SK-N-SH (cell line): ENCODE data around the gene CLRN2. TPM values are rescaled to one million over a fixed set of nuclear protein-coding genes. Genes with fewer than 3 reads are reported as not detected.

Experiments used
- CTCF ChIA-PET: fragments of 300-600, 350-600 bp; formaldehyde crosslinking; extraction: SDS; loops from one replicate; lab custom pipeline; 2021; lab: Yijun Ruan, JAX
- POLR2A ChIA-PET: fragments of 350-600 bp; sonication (Branson Sonifier 250); formaldehyde crosslinking; extraction: SDS; loops from one replicate; lab custom pipeline; 2020; ENCODE audit warnings: antibody characterized with exemption, inconsistent platforms; lab: Yijun Ruan, JAX
- DNase-seq: peaks from one replicate; pipeline ENCODE4 v3.0.0; 2012
- H2AFZ ChIP-seq: fragments of 200-600 bp; sonication (generic); 2 replicates; pipeline ENCODE4 v1.8.1; 2016; ENCODE audit warnings: antibody characterized with exemption, mild to moderate bottlenecking, low read depth
- H3F3A ChIP-seq: fragments of 200-600 bp; sonication (generic); replicated peaks from 2 replicates; pipeline ENCODE3; 2016; ENCODE audit warnings: antibody characterized with exemption, mild to moderate bottlenecking; ENCODE audit not compliant: insufficient read depth
- H3K27ac ChIP-seq, 2 experiments: fragments of 200-500 bp in 1 of 2; fragments of 200-600 bp in 1 of 2; sonication (Bioruptor generic) in 1 of 2; sonication (generic), shearing (Covaris generic) in 1 of 2; 2 replicates each; pipeline versions ENCODE4 v1.5.1 to v1.6.1; 2014 to 2016; ENCODE audit warnings: low read depth in 2 of 2, inconsistent platforms in 1 of 2, low read length in 1 of 2, mild to moderate bottlenecking in 1 of 2, mixed read lengths in 1 of 2
- H3K27me3 ChIP-seq: fragments of 200-600 bp; sonication (generic), shearing (Covaris generic); 2 replicates; pipeline ENCODE4 v1.6.1; 2016; ENCODE audit warnings: mixed run types; ENCODE audit not compliant: insufficient read depth
- H3K36me3 ChIP-seq, 2 experiments: fragments of 200-500 bp in 1 of 2; fragments of 200-600 bp in 1 of 2; sonication (Bioruptor generic) in 1 of 2; sonication (generic) in 1 of 2; replicated peaks in 1 of 2; 2 replicates each; pipeline versions ENCODE3 to v1.5.1; 2014 to 2016; ENCODE audit warnings: low read length in 1 of 2, mild to moderate bottlenecking in 1 of 2; ENCODE audit not compliant: insufficient read depth in 2 of 2, control insufficient read depth in 1 of 2
- H3K4me1 ChIP-seq, 2 experiments: fragments of 200-500 bp in 1 of 2; fragments of 200-600 bp in 1 of 2; sonication (Bioruptor generic) in 1 of 2; sonication (generic), shearing (Covaris generic) in 1 of 2; 2 replicates each; pipeline versions ENCODE4 v1.5.1 to v1.6.1; 2014 to 2016; ENCODE audit warnings: low read depth in 1 of 2, low read length in 1 of 2, mixed run types in 1 of 2; ENCODE audit not compliant: insufficient read depth in 2 of 2, control insufficient read depth in 1 of 2
- H3K4me2 ChIP-seq: fragments of 200-600 bp; sonication (generic), shearing (Covaris generic); 2 replicates; pipeline ENCODE4 v1.6.1; 2017; ENCODE audit warnings: mixed run types
- H3K4me3 ChIP-seq, 2 experiments: fragments of 200-500 bp in 1 of 2; fragments of 200-600 bp in 1 of 2; sonication (Bioruptor generic) in 1 of 2; sonication (generic), shearing (Covaris generic) in 1 of 2; 2 replicates each; pipeline versions ENCODE4 v1.5.1 to v1.8.1; 2014 to 2016; ENCODE audit warnings: low read depth in 2 of 2, inconsistent platforms in 1 of 2, low read length in 1 of 2, mild to moderate bottlenecking in 1 of 2, mixed read lengths in 1 of 2, moderate library complexity in 1 of 2
- H3K79me2 ChIP-seq: fragments of 200-600 bp; sonication (generic); 2 replicates; pipeline ENCODE4 v1.8.1; 2017; ENCODE audit warnings: mild to moderate bottlenecking; ENCODE audit not compliant: insufficient read depth
- H3K9ac ChIP-seq: fragments of 200-600 bp; sonication (generic); 2 replicates; pipeline ENCODE4 v1.6.1; 2017; ENCODE audit warnings: mixed run types
- H3K9me2 ChIP-seq: fragments of 200-600 bp; sonication (generic); 2 replicates; pipeline ENCODE4 v1.6.1; 2017; ENCODE audit warnings: mixed run types
- H3K9me3 ChIP-seq: fragments of 200-600 bp; sonication (generic); 2 replicates; pipeline ENCODE4 v1.6.1; 2017; ENCODE audit warnings: mixed run types, mild to moderate bottlenecking, moderate library complexity
- H4K20me1 ChIP-seq: fragments of 200-600 bp; sonication (generic); 2 replicates; pipeline ENCODE4 v1.6.1; 2017; ENCODE audit warnings: mild to moderate bottlenecking, mixed run types; ENCODE audit not compliant: insufficient read depth
- CHD2 ChIP-seq: fragments of 150-350 bp; IDR thresholded peaks from 2 replicates; pipeline ENCODE4 v1.6.1; 2018; ENCODE audit warnings: low read length; ENCODE audit not compliant: partially characterized antibody
- ELF1 ChIP-seq: IDR thresholded peaks from 2 replicates; pipeline ENCODE4 v1.4.0; 2012
- FOSL2 ChIP-seq: IDR thresholded peaks from 2 replicates; pipeline ENCODE4 v1.4.0; 2012; ENCODE audit warnings: low read depth, mild to moderate bottlenecking, moderate library complexity, borderline replicate concordance
- GABPA ChIP-seq: IDR thresholded peaks from 2 replicates; pipeline ENCODE4 v1.4.0; 2012; ENCODE audit warnings: low read depth, mild to moderate bottlenecking
- JUND ChIP-seq: IDR thresholded peaks from 2 replicates; pipeline ENCODE4 v1.4.0; 2012
- MEF2A ChIP-seq: IDR thresholded peaks from 2 replicates; pipeline ENCODE4 v1.4.0; 2012; ENCODE audit warnings: low read depth, borderline replicate concordance
- MXI1 ChIP-seq: IDR thresholded peaks from 2 replicates; pipeline ENCODE4 v1.6.1; 2012; ENCODE audit warnings: mild to moderate bottlenecking, low read depth, low read length, improper control_type of control experiment
- NFIC ChIP-seq: IDR thresholded peaks from 2 replicates; pipeline ENCODE4 v1.4.0; 2012; ENCODE audit warnings: borderline replicate concordance
- NRF1 ChIP-seq: IDR thresholded peaks from 2 replicates; pipeline ENCODE4 v1.6.1; 2012; ENCODE audit warnings: low read depth, mild to moderate bottlenecking, low read length
- POLR2AphosphoS5 ChIP-seq: IDR thresholded peaks from 2 replicates; pipeline ENCODE4 v1.6.1; 2012; ENCODE audit warnings: low read depth, low read length
- RAD21 ChIP-seq: IDR thresholded peaks from 2 replicates; pipeline ENCODE4 v1.6.1; 2012; ENCODE audit warnings: mild to moderate bottlenecking, low read length
- RCOR1 ChIP-seq: fragments of 150-350 bp; IDR thresholded peaks from 2 replicates; pipeline ENCODE4 v1.6.1; 2017; ENCODE audit warnings: antibody characterized with exemption, low read length
- RFX5 ChIP-seq: IDR thresholded peaks from 2 replicates; pipeline ENCODE4 v1.6.1; 2012; ENCODE audit warnings: mild to moderate bottlenecking, improper control_type of control experiment, low read length
- RXRA ChIP-seq: IDR thresholded peaks from 2 replicates; pipeline ENCODE4 v1.4.0; 2012; ENCODE audit warnings: low read depth, mild to moderate bottlenecking, borderline replicate concordance
- SMC3 ChIP-seq: IDR thresholded peaks from 2 replicates; pipeline ENCODE4 v1.6.1; 2012; ENCODE audit warnings: low read depth, low read length, improper control_type of control experiment
- TAF1 ChIP-seq: IDR thresholded peaks from 2 replicates; pipeline ENCODE4 v1.6.1; 2012; ENCODE audit warnings: low read depth, mild to moderate bottlenecking, low read length, moderate library complexity, borderline replicate concordance
- TCF12 ChIP-seq: IDR thresholded peaks from 2 replicates; pipeline ENCODE4 v1.4.0; 2012
- YY1 ChIP-seq: IDR thresholded peaks from 2 replicates; pipeline ENCODE4 v1.4.0; 2012; ENCODE audit warnings: low read depth, mild to moderate bottlenecking
- WGBS: methylation state at CpG from one replicate; pipeline ENCODE4 v1.1.6; 2017; ENCODE audit warnings: low lambda C conversion rate; 5-methylcytosine and 5-hydroxymethylcytosine counted together
- polyA plus RNA-seq, 3 experiments: library from polyadenylated mRNA; depleted of rRNA; stranded (reverse); fragments of >200 nt; gene quantifications; 2 replicates each; pipeline ENCODE4 v1.2.3, GENCODE V29; 2012
- TF ChIP-seq, protein P1 (sequence below): fragments of 150-350 bp; IDR thresholded peaks from 2 replicates; pipeline ENCODE4 v1.6.1; 2016; ENCODE audit warnings: mild to moderate bottlenecking, low read depth, low read length
- TF ChIP-seq, protein P2 (sequence below): IDR thresholded peaks from 2 replicates; pipeline ENCODE4 v1.4.0; 2012; ENCODE audit warnings: low read depth, borderline replicate concordance
- TF ChIP-seq, protein P3 (sequence below): IDR thresholded peaks from 2 replicates; pipeline ENCODE4 v1.4.0; 2012; ENCODE audit warnings: low read depth
- TF ChIP-seq, protein P4 (sequence below): IDR thresholded peaks from 2 replicates; pipeline ENCODE4 v1.6.1; 2012; ENCODE audit warnings: mild to moderate bottlenecking, low read depth, low read length, moderate library complexity

Gene CLRN2
- polyA plus RNA-seq, 1 of the 3 experiments (the other 2 are of a cell fraction) = not detected

DNA sequence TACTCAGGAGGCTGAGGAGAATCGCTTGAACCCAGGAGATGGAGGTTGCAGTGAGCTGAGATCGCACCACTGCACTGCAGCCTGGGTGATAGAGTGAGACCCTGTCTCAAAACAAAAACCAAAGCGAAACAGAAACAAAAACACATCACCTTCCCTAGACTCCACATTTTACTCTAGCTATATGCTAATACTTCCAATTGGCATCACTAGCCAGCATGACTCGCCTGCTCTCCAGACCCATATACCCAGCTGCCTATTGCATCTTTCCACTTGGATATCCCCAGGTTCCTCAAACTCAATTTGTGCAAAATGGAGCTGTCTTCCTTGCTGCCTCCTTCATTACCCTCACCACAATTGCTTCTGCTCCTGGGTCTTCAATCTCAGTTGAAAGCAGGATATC, 39.6 kb downstream of the CLRN2 start:
- Histone ChIP-seq H3K4me1 (peaks cover 0 to 5% of the 10 kb centered on the region in 2 experiments; a peak in 1 of 4 replicates), H3K9ac (no peak overlapping the region), H3K4me2 (no peak overlapping the region), H3F3A (no peaks in the 10 kb centered on the region), H3K4me3 (no peak overlapping the region), H3K9me2 (no peaks in the 10 kb centered on the region), H3K79me2 (no peaks in the 10 kb centered on the region), H4K20me1 (no peaks in the 10 kb centered on the region), H3K36me3 (no peaks in the 10 kb centered on the region), H2AFZ (no peak overlapping the region), H3K27ac (no peak overlapping the region), H3K9me3 (no peaks in the 10 kb centered on the region), H3K27me3 (peaks cover 10% of the 10 kb centered on the region; the same call in 1 of the 2 replicates)
- WGBS = 68% methylated on average over 4 of the region's 4 CpGs
- ChIA-PET POLR2A (interaction anchor here (0.6 kb wide), 1 partner anchor 248 kb away, joined by 3 read pairs; no protein-coding TSS in a partner anchor), CTCF (interaction anchor here (0.7 to 3.8 kb wide), 7 partner anchors 10 to 254 kb away, joined by 3 to 17 read pairs (median 4); no protein-coding TSS in a partner anchor)
- no peak for DNase-seq
- no peak for TF ChIP-seq NFIC
- TF ChIP-seq SMC3 = no peak
- TF ChIP-seq FOSL2 = no peak
- no peak for TF ChIP-seq GABPA
- TF ChIP-seq NRF1 = no peak
- TF ChIP-seq MEF2A = no peak
- TF ChIP-seq, protein P1, sequence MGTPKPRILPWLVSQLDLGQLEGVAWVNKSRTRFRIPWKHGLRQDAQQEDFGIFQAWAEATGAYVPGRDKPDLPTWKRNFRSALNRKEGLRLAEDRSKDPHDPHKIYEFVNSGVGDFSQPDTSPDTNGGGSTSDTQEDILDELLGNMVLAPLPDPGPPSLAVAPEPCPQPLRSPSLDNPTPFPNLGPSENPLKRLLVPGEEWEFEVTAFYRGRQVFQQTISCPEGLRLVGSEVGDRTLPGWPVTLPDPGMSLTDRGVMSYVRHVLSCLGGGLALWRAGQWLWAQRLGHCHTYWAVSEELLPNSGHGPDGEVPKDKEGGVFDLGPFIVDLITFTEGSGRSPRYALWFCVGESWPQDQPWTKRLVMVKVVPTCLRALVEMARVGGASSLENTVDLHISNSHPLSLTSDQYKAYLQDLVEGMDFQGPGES = no peak
- no peak for TF ChIP-seq MXI1
- no peak for TF ChIP-seq CHD2
- no peak for TF ChIP-seq RAD21
- no peak for TF ChIP-seq TAF1
- no peak for TF ChIP-seq ELF1
- no peak for TF ChIP-seq RFX5

DNA sequence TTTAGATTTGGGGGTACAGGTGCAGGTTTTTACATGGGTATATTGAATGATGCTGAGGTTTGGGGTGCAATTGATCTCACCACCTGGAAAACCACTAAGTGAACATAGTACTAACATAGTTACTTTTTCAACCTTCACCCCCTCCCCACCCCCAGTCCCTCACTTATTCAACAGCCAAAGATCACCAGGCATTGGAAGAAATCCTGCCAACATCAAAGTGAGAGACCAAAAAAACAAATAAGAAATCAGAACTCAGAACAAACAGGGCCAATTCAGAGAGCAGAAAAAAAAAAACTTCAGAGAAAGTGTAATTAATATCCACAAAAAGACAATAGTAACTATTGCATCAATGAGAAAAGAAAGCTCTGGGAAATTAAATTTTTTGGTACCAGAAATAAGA, 41.5 kb downstream of the CLRN2 start:
- H3K9me3 ChIP-seq = no peaks in the 10 kb centered on the region
- no peaks in the 10 kb centered on the region for H4K20me1 ChIP-seq
- peaks cover 10% of the 10 kb centered on the region; the same call in 1 of the 2 replicates for H3K27me3 ChIP-seq
- H3K4me3 ChIP-seq = no peak overlapping the region
- H3K27ac ChIP-seq = no peak overlapping the region
- no peaks in the 10 kb centered on the region for H3K36me3 ChIP-seq
- ChIA-PET POLR2A (no interaction called here), CTCF (no interaction called here)
- DNase-seq = no peak
- H3F3A ChIP-seq = no peaks in the 10 kb centered on the region
- H3K9ac ChIP-seq = no peak overlapping the region
- no peak overlapping the region for H3K4me2 ChIP-seq
- no peak overlapping the region for H2AFZ ChIP-seq
- no peaks in the 10 kb centered on the region for H3K79me2 ChIP-seq
- H3K4me1 ChIP-seq = peaks cover 0 to 11% of the 10 kb centered on the region in 2 experiments; a peak in 1 of 4 replicates
- no peaks in the 10 kb centered on the region for H3K9me2 ChIP-seq
- TF ChIP-seq, protein P2, sequence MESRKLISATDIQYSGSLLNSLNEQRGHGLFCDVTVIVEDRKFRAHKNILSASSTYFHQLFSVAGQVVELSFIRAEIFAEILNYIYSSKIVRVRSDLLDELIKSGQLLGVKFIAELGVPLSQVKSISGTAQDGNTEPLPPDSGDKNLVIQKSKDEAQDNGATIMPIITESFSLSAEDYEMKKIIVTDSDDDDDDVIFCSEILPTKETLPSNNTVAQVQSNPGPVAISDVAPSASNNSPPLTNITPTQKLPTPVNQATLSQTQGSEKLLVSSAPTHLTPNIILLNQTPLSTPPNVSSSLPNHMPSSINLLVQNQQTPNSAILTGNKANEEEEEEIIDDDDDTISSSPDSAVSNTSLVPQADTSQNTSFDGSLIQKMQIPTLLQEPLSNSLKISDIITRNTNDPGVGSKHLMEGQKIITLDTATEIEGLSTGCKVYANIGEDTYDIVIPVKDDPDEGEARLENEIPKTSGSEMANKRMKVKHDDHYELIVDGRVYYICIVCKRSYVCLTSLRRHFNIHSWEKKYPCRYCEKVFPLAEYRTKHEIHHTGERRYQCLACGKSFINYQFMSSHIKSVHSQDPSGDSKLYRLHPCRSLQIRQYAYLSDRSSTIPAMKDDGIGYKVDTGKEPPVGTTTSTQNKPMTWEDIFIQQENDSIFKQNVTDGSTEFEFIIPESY = no peak
- TF ChIP-seq RXRA = no peak
- TF ChIP-seq MEF2A = no peak
- TF ChIP-seq FOSL2 = no peak
- TF ChIP-seq JUND = no peak
- TF ChIP-seq YY1 = no peak
- TF ChIP-seq RCOR1 = no peak
- no peak for TF ChIP-seq MXI1
- TF ChIP-seq TCF12 = no peak
- TF ChIP-seq, protein P3, sequence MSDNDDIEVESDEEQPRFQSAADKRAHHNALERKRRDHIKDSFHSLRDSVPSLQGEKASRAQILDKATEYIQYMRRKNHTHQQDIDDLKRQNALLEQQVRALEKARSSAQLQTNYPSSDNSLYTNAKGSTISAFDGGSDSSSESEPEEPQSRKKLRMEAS = no peak
- TF ChIP-seq, protein P1 = no peak
- no peak for TF ChIP-seq GABPA
- no peak for TF ChIP-seq POLR2AphosphoS5
- TF ChIP-seq NFIC = no peak
- TF ChIP-seq, protein P4, sequence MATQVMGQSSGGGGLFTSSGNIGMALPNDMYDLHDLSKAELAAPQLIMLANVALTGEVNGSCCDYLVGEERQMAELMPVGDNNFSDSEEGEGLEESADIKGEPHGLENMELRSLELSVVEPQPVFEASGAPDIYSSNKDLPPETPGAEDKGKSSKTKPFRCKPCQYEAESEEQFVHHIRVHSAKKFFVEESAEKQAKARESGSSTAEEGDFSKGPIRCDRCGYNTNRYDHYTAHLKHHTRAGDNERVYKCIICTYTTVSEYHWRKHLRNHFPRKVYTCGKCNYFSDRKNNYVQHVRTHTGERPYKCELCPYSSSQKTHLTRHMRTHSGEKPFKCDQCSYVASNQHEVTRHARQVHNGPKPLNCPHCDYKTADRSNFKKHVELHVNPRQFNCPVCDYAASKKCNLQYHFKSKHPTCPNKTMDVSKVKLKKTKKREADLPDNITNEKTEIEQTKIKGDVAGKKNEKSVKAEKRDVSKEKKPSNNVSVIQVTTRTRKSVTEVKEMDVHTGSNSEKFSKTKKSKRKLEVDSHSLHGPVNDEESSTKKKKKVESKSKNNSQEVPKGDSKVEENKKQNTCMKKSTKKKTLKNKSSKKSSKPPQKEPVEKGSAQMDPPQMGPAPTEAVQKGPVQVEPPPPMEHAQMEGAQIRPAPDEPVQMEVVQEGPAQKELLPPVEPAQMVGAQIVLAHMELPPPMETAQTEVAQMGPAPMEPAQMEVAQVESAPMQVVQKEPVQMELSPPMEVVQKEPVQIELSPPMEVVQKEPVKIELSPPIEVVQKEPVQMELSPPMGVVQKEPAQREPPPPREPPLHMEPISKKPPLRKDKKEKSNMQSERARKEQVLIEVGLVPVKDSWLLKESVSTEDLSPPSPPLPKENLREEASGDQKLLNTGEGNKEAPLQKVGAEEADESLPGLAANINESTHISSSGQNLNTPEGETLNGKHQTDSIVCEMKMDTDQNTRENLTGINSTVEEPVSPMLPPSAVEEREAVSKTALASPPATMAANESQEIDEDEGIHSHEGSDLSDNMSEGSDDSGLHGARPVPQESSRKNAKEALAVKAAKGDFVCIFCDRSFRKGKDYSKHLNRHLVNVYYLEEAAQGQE = no peak
- TF ChIP-seq, all 33 proteins: peak for 0
